Testis (tissue), 2 donors: ENCODE data around the gene CRISPLD2.

Experiments used
- POLR2A ChIP-seq: fragments of 450-650 bp; IDR thresholded peaks from one replicate; pipeline ENCODE4 v1.6.1; 2017; ENCODE audit warnings: antibody characterized with exemption, mild to moderate bottlenecking, moderate library complexity
- TF ChIP-seq, protein P1 (sequence below), 3 experiments: fragments of 450-650 bp in 2 of 3; fragments of 200-600 bp in 1 of 3; sonication (generic) in 1 of 3; IDR thresholded peaks; one replicate each; pipeline ENCODE4 v1.5.1; 2016 to 2019; ENCODE audit warnings: antibody characterized with exemption in 3 of 3, mild to moderate bottlenecking in 2 of 3, moderate library complexity in 1 of 3

DNA sequence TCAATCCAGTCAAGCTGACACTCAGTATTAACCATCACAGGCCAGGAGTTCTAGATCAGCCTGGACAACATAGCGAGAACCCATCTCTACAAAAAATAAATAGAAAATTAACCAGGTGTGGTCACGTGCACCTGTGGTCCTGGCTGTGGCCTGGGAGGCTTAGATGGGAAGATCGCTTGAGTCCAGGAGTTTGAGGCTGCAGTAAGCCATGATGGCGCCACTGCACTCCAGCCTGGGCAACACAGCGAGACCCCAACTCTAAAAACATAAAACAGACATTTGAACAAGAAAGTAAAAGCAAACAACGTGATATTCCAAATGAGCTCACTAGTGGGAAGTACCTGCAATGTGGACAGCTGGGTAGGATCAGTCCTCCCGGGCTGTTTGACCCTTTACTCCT, 41.9 kb downstream of the CRISPLD2 start:
- no peak for TF ChIP-seq POLR2A
- TF ChIP-seq, protein P1, sequence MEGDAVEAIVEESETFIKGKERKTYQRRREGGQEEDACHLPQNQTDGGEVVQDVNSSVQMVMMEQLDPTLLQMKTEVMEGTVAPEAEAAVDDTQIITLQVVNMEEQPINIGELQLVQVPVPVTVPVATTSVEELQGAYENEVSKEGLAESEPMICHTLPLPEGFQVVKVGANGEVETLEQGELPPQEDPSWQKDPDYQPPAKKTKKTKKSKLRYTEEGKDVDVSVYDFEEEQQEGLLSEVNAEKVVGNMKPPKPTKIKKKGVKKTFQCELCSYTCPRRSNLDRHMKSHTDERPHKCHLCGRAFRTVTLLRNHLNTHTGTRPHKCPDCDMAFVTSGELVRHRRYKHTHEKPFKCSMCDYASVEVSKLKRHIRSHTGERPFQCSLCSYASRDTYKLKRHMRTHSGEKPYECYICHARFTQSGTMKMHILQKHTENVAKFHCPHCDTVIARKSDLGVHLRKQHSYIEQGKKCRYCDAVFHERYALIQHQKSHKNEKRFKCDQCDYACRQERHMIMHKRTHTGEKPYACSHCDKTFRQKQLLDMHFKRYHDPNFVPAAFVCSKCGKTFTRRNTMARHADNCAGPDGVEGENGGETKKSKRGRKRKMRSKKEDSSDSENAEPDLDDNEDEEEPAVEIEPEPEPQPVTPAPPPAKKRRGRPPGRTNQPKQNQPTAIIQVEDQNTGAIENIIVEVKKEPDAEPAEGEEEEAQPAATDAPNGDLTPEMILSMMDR (IDR thresholded peaks at IDR 0.05) = no peak
